Measurements from ENCODE around the gene KLRC4.
"Not testable (repeated sequence)": the region's sequence is repeated elsewhere in the genome, so short reads cannot be mapped to it uniquely, and the experiment has no call there.

The KLRC4 gene

GRCh38 chr12:10397296-10397695 is 12.3 kb downstream of the KLRC4 start:
- no peak for DNase-seq (ENCODE audit: low spot score)

GRCh38 chr12:10396176-10396575 is 13.4 kb downstream of the KLRC4 start:
- DNase-seq (ENCODE audit: low spot score) = not testable (repeated sequence)

- DNase-seq (ENCODE audit: low spot score) = peak; percentile 21
Measured at GRCh38 chr12:10395390-10395998, 14.1 kb downstream of the KLRC4 start.

GRCh38 chr12:10394531-10395152 is 14.9 kb downstream of the KLRC4 start:
- DNase-seq (ENCODE audit: low spot score) = not testable (repeated sequence)

- DNase-seq (ENCODE audit: low spot score) = no peak
Measured at GRCh38 chr12:10393291-10393690, 16.3 kb downstream of the KLRC4 start.

GRCh38 chr12:10392394-10392930 is 17.1 kb downstream of the KLRC4 start:
- DNase-seq (ENCODE audit: low spot score) = peak; percentile 5

- DNase-seq (ENCODE audit: low spot score) = not testable (repeated sequence)
Measured at GRCh38 chr12:10390991-10391390, 18.6 kb downstream of the KLRC4 start.

- DNase-seq (ENCODE audit: low spot score) = no peak
Measured at GRCh38 chr12:10389904-10390303, 19.7 kb downstream of the KLRC4 start, which contains the start of gene KLRK1. Gene KLRK1 (minus strand): TSS chr12:10390041. CDS start chr12:10388810, 1,231 bp downstream.

- DNase-seq (ENCODE audit: low spot score) = no peak
Measured at GRCh38 chr12:10388624-10389413, 20.7 kb downstream of the KLRC4 start.

- DNase-seq (ENCODE audit: low spot score) = not testable (repeated sequence)
Measured at GRCh38 chr12:10387498-10387897, 22.1 kb downstream of the KLRC4 start.

GRCh38 chr12:10386857-10387256 is 22.7 kb downstream of the KLRC4 start:
- no peak for DNase-seq (ENCODE audit: low spot score)

GRCh38 chr12:10385166-10385613 is 24.4 kb downstream of the KLRC4 start:
- DNase-seq (ENCODE audit: low spot score) = peak; percentile 5

- DNase-seq (ENCODE audit: low spot score) = no peak
Measured at GRCh38 chr12:10384191-10384590, 25.4 kb downstream of the KLRC4 start.

- DNase-seq (ENCODE audit: low spot score) = no peak
Measured at GRCh38 chr12:10381928-10382628, 27.5 kb downstream of the KLRC4 start.

- DNase-seq (ENCODE audit: low spot score) = not testable (repeated sequence)
Measured at GRCh38 chr12:10378737-10379136, 30.8 kb downstream of the KLRC4 start.

- no peak for DNase-seq (ENCODE audit: low spot score)
Measured at GRCh38 chr12:10374624-10375018, 34.9 kb downstream of the KLRC4 start.

GRCh38 chr12:10372559-10372958 is 37.0 kb downstream of the KLRC4 start:
- DNase-seq (ENCODE audit: low spot score) = no peak

- DNase-seq (ENCODE audit: low spot score) = not testable (repeated sequence)
Measured at GRCh38 chr12:10371893-10372535, 37.5 kb downstream of the KLRC4 start.

- DNase-seq (ENCODE audit: low spot score) = no peak
Measured at GRCh38 chr12:10369557-10370415, 39.8 kb downstream of the KLRC4 start.
